HepG2 (cell line): ENCODE measurements around the gene CHKB. TPM values are rescaled to one million over a fixed set of nuclear protein-coding genes. Genes with fewer than 3 reads are reported as not detected.

Experiments used
- ARNT ChIP-seq: fragments of 450-650 bp; IDR thresholded peaks from 2 replicates; pipeline ENCODE4 v1.6.1; 2017
- DDIT3 ChIP-seq: sonication (generic); formaldehyde crosslinking; IDR thresholded peaks from 2 replicates; pipeline ENCODE4 v1.4.0; 2020; ENCODE audit warnings: mild to moderate bottlenecking, missing genetic modification reagents
- EEA1 ChIP-seq: sonication (generic); formaldehyde crosslinking; IDR thresholded peaks from 2 replicates; pipeline ENCODE4 v1.5.1; 2020; ENCODE audit warnings: mild to moderate bottlenecking, missing genetic modification reagents, borderline replicate concordance
- GABPB1 ChIP-seq: IDR thresholded peaks from 2 replicates; pipeline ENCODE4 v1.6.1; 2016; ENCODE audit warnings: mild to moderate bottlenecking, missing genetic modification reagents, moderate library complexity, missing compliant biosample characterization
- HOXA3 ChIP-seq: sonication (generic); formaldehyde crosslinking; IDR thresholded peaks from 2 replicates; pipeline ENCODE4 v1.5.0; 2020; ENCODE audit warnings: missing genetic modification reagents
- HOXA5 ChIP-seq: sonication (generic); formaldehyde crosslinking; IDR thresholded peaks from 2 replicates; pipeline ENCODE4 v1.4.0; 2020; ENCODE audit warnings: missing genetic modification reagents
- KAT2B ChIP-seq: fragments of 150-350 bp; IDR thresholded peaks from 2 replicates; pipeline ENCODE4 v1.6.1; 2014; ENCODE audit warnings: low read depth, low read length, borderline replicate concordance
- MAFF ChIP-seq: IDR thresholded peaks from 2 replicates; pipeline ENCODE4 v1.6.1; 2011; ENCODE audit warnings: low read depth, low read length, improper control_type of control experiment
- MAFK ChIP-seq, 2 experiments: IDR thresholded peaks in 1 of 2; conservative IDR thresholded peaks in 1 of 2; 2 replicates each; pipeline ENCODE4 v1.6.1; 2011; ENCODE audit warnings: improper control_type of control experiment in 2 of 2, low read length in 2 of 2
- NBN ChIP-seq: fragments of 450-650 bp; conservative IDR thresholded peaks from 2 replicates; pipeline ENCODE4 v1.6.1; 2017
- PRPF4 ChIP-seq: fragments of 200-400 bp; formaldehyde crosslinking; IDR thresholded peaks from 2 replicates; pipeline ENCODE4 v1.6.1; 2016; ENCODE audit warnings: low read length, low read depth; ENCODE audit not compliant: poor library complexity, severe bottlenecking
- REXO4 ChIP-seq: sonication (generic); formaldehyde crosslinking; IDR thresholded peaks from 2 replicates; pipeline ENCODE4 v1.8.0; 2022; ENCODE audit warnings: missing genetic modification reagents, mild to moderate bottlenecking, borderline replicate concordance
- RFX3 ChIP-seq: IDR thresholded peaks from 2 replicates; pipeline ENCODE4 v1.6.1; 2016; ENCODE audit warnings: missing biosample characterization, missing genetic modification reagents
- RXRA ChIP-seq: sonication (generic); formaldehyde crosslinking; IDR thresholded peaks from 2 replicates; pipeline ENCODE4 v1.5.1; 2020; ENCODE audit warnings: missing genetic modification reagents
- SAP130 ChIP-seq: IDR thresholded peaks from 2 replicates; pipeline ENCODE4 v1.6.1; 2016; ENCODE audit warnings: low read depth
- TGIF2 ChIP-seq: IDR thresholded peaks from 2 replicates; pipeline ENCODE4 v1.6.1; 2016; ENCODE audit warnings: control low read depth, missing compliant biosample characterization
- YEATS2 ChIP-seq: sonication (generic); formaldehyde crosslinking; IDR thresholded peaks from 2 replicates; pipeline ENCODE4 v1.4.0; 2020; ENCODE audit warnings: missing genetic modification reagents, borderline replicate concordance
- ZBTB34 ChIP-seq: sonication (generic); formaldehyde crosslinking; IDR thresholded peaks from 2 replicates; pipeline ENCODE4 v1.8.0; 2022; ENCODE audit warnings: mild to moderate bottlenecking, missing genetic modification reagents
- ZBTB46 ChIP-seq: sonication (generic); formaldehyde crosslinking; IDR thresholded peaks from 2 replicates; pipeline ENCODE4 v1.4.0; 2020; ENCODE audit warnings: mild to moderate bottlenecking, missing genetic modification reagents, borderline replicate concordance
- ZNF326 ChIP-seq: sonication (generic); formaldehyde crosslinking; IDR thresholded peaks from 2 replicates; pipeline ENCODE4 v1.4.0; 2020; ENCODE audit warnings: missing genetic modification reagents, borderline replicate concordance
- ZNF556 ChIP-seq: sonication (generic); formaldehyde crosslinking; IDR thresholded peaks from 2 replicates; pipeline ENCODE4 v1.4.0; 2020; ENCODE audit warnings: mild to moderate bottlenecking, missing genetic modification reagents, borderline replicate concordance
- ZNF710 ChIP-seq: sonication (generic); formaldehyde crosslinking; IDR thresholded peaks from 2 replicates; pipeline ENCODE4 v1.5.0; 2020; ENCODE audit warnings: mild to moderate bottlenecking, missing genetic modification reagents, borderline replicate concordance
- ZNF724P ChIP-seq: sonication (generic); formaldehyde crosslinking; IDR thresholded peaks from 2 replicates; pipeline ENCODE4 v1.8.0; 2022; ENCODE audit warnings: missing genetic modification reagents, borderline replicate concordance
- ZNF768 ChIP-seq: sonication (generic); formaldehyde crosslinking; IDR thresholded peaks from 2 replicates; pipeline ENCODE4 v1.4.0; 2020; ENCODE audit warnings: missing genetic modification reagents
- ZNF770 ChIP-seq: sonication (generic); formaldehyde crosslinking; IDR thresholded peaks from 2 replicates; pipeline ENCODE4 v1.5.0; 2020; ENCODE audit warnings: mild to moderate bottlenecking, missing genetic modification reagents
- polyA plus RNA-seq, 8 experiments: library from polyadenylated mRNA; depleted of rRNA in 3 of 8; stranded (reverse) in 7 of 8; unstranded in 1 of 8; fragments of >200 nt; fragmentation: Illumina TruSeq in 4 of 8; extraction: Trizol in 4 of 8; gene quantifications; 2 replicates each; pipeline versions ENCODE4 v1.2.1 to v1.2.3, GENCODE V29; 2011 to 2016; ENCODE audit warnings: low read depth in 4 of 8, missing spikeins in 1 of 8, mixed read lengths in 1 of 8; ENCODE audit not compliant: insufficient read depth in 1 of 8
- total RNA-seq, 5 experiments: library from RNA; depleted of rRNA; stranded (reverse); fragments of >200 nt; fragmentation: Illumina TruSeq; extraction: Trizol; gene quantifications; 2 replicates each; pipeline ENCODE4 v1.2.3, GENCODE V29; 2016; ENCODE audit warnings: low read depth in 1 of 5

The CHKB gene
- total and polyA plus RNA-seq, 2 of the 13 experiments (the other 11 are each of a cell fraction or from before 2014, with no cell fraction given): 24.5 to 42.7 TPM

GRCh38 chr22:50529416-50529896 lies 53.2 kb downstream of the CHKB start (continued):
- peak; percentile 66 for TF ChIP-seq PRPF4
- TF ChIP-seq GABPB1: no peak
- no peak for TF ChIP-seq MAFK (conservative IDR thresholded peaks at IDR 0.05 in 1 of 2, IDR thresholded peaks at IDR 0.05 in 1 of 2; ENCODE audit: low read length in 2 of 2)
- peak; percentile 2 for TF ChIP-seq ZNF710 (CRISPR knock-in tag)
- TF ChIP-seq SAP130 (CRISPR knock-in tag): no peak
- TF ChIP-seq YEATS2 (CRISPR knock-in tag): no peak
- TF ChIP-seq RFX3 (CRISPR knock-in tag): no peak
- 0 out of 2 replicates have a peak, but pooled peaks have one; percentile 12 for TF ChIP-seq REXO4 (CRISPR knock-in tag)
- TF ChIP-seq ZNF724P (CRISPR knock-in tag): peak; percentile 2; the same call in 1 of the 2 replicates
- no peak for TF ChIP-seq MAFF
- no peak for TF ChIP-seq ZBTB46
- no peak for TF ChIP-seq ARNT
- no peak for TF ChIP-seq ZBTB34 (CRISPR knock-in tag)
- no peak for TF ChIP-seq HOXA5 (CRISPR knock-in tag)
- peak; percentile 7; the same call in 1 of the 2 replicates for TF ChIP-seq HOXA3 (CRISPR knock-in tag)
- TF ChIP-seq TGIF2 (CRISPR knock-in tag): no peak
- TF ChIP-seq ZNF768: no peak
- no peak for TF ChIP-seq KAT2B
- TF ChIP-seq DDIT3 (CRISPR knock-in tag): no peak
- TF ChIP-seq ZNF556: no peak
- 0 out of 2 replicates have a peak, but pooled peaks have one; percentile 56 for TF ChIP-seq ZNF326 (CRISPR knock-in tag)
- no peak for TF ChIP-seq ZNF770
- TF ChIP-seq EEA1 (CRISPR knock-in tag): no peak
- TF ChIP-seq RXRA (CRISPR knock-in tag): no peak
- no peak for TF ChIP-seq NBN
